Ishikawa (cell line): ENCODE data around the gene PRDM16.

Experiments used
- CEBPB ChIP-seq: IDR thresholded peaks from 2 replicates; pipeline ENCODE4 v1.6.1; 2012
- CREB1 ChIP-seq: IDR thresholded peaks from 2 replicates; pipeline ENCODE4 v1.6.1; 2012; ENCODE audit warnings: low read depth
- EGR1 ChIP-seq: IDR thresholded peaks from 2 replicates; pipeline ENCODE4 v1.6.1; 2012
- EP300 ChIP-seq: IDR thresholded peaks from 2 replicates; pipeline ENCODE4 v1.6.1; 2012; ENCODE audit warnings: borderline replicate concordance
- RAD21 ChIP-seq: IDR thresholded peaks from 2 replicates; pipeline ENCODE4 v1.6.1; 2012; ENCODE audit warnings: low read depth
- TAF1 ChIP-seq: IDR thresholded peaks from 2 replicates; pipeline ENCODE4 v1.6.1; 2012; ENCODE audit warnings: low read depth, mild to moderate bottlenecking
- TF ChIP-seq, protein P1 (sequence below): IDR thresholded peaks from 2 replicates; pipeline ENCODE4 v1.6.1; 2012
- TF ChIP-seq, protein P2 (sequence below): IDR thresholded peaks from 2 replicates; pipeline ENCODE4 v1.6.1; 2012

DNA sequence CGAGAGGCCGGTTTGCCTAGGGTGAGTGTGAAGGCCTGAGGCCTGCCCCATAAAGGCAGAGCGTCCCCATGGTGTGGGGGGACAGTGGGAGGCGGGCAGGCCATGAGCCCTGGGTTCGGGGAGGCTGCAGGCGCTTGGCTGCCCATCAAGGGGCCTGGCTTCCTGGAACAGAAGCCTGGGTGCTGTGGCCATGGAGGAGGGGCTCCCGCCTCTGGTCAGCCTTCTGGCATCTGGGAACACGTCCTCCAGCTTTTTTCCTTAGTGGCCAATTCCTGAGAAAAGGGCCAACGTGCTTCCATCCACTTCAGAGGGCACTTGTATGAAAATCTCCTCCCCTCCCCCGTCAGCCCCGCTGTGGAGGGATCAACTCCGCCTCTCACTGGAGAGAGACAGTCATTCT is 58.7 kb downstream of the PRDM16 start:
- TF ChIP-seq, protein P1, sequence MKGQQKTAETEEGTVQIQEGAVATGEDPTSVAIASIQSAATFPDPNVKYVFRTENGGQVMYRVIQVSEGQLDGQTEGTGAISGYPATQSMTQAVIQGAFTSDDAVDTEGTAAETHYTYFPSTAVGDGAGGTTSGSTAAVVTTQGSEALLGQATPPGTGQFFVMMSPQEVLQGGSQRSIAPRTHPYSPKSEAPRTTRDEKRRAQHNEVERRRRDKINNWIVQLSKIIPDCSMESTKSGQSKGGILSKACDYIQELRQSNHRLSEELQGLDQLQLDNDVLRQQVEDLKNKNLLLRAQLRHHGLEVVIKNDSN = no peak
- TF ChIP-seq, protein P2, sequence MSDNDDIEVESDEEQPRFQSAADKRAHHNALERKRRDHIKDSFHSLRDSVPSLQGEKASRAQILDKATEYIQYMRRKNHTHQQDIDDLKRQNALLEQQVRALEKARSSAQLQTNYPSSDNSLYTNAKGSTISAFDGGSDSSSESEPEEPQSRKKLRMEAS = no peak
- no peak for TF ChIP-seq RAD21
- no peak for TF ChIP-seq CREB1
- no peak for TF ChIP-seq EGR1
- TF ChIP-seq EP300 = no peak
- TF ChIP-seq TAF1 = no peak
- no peak for TF ChIP-seq CEBPB
